ENCODE results near the gene KRT222.
A peak's percentile ranks its signal among the peaks of the same experiment; 100 is the strongest.

Gene KRT222

GRCh38 chr17:40615068-40615840 is 49.7 kb downstream of the KRT222 start:
- DNase-seq (ENCODE audit: low read depth): peak; percentile 16
- peak; percentile 53 for TF ChIP-seq CTCF (IDR thresholded peaks at IDR 0.05; ENCODE audit: low read depth, low read length, missing control alignments)
- no peak overlapping the region for H3K4me3 ChIP-seq (ENCODE audit: low read depth, low read length)

GRCh38 chr17:40614431-40615067 is 50.4 kb downstream of the KRT222 start:
- H3K4me3 ChIP-seq (ENCODE audit: low read depth, low read length): no peak overlapping the region
- TF ChIP-seq CTCF (IDR thresholded peaks at IDR 0.05; ENCODE audit: low read depth, low read length, missing control alignments): no peak
- DNase-seq (ENCODE audit: low read depth): no peak

More at GRCh38 chr17:40615068-40615840, 49.7 kb downstream of the KRT222 start:
- in situ Hi-C loops (cut with HindIII; ENCODE audit: low sequenced_read_pairs): no loop called here

GRCh38 chr17:40613467-40614154 is 51.4 kb downstream of the KRT222 start:
- no peak overlapping the region for H3K4me3 ChIP-seq (ENCODE audit: low read depth, low read length)
- no peak for TF ChIP-seq CTCF (IDR thresholded peaks at IDR 0.05; ENCODE audit: low read depth, low read length, missing control alignments)
- in situ Hi-C loops (cut with HindIII; ENCODE audit: low sequenced_read_pairs): no loop called here
- no peak for DNase-seq (ENCODE audit: low read depth)

More at GRCh38 chr17:40614431-40615067, 50.4 kb downstream of the KRT222 start:
- in situ Hi-C loops (cut with HindIII; ENCODE audit: low sequenced_read_pairs): no loop called here

- TF ChIP-seq CTCF (IDR thresholded peaks at IDR 0.05; ENCODE audit: low read depth, low read length, missing control alignments): no peak
- in situ Hi-C loops (cut with HindIII; ENCODE audit: low sequenced_read_pairs): no loop called here
- H3K4me3 ChIP-seq (ENCODE audit: low read depth, low read length): no peak overlapping the region
- DNase-seq (ENCODE audit: low read depth): no peak
Measured at GRCh38 chr17:40612599-40613244, 52.3 kb downstream of the KRT222 start.

GRCh38 chr17:40611840-40612474 is 53.0 kb downstream of the KRT222 start:
- no peak overlapping the region for H3K4me3 ChIP-seq (ENCODE audit: low read depth, low read length)
- DNase-seq (ENCODE audit: low read depth): no peak
- TF ChIP-seq CTCF (IDR thresholded peaks at IDR 0.05; ENCODE audit: low read depth, low read length, missing control alignments): no peak
- in situ Hi-C loops (cut with HindIII; ENCODE audit: low sequenced_read_pairs): no loop called here

- in situ Hi-C loops (cut with HindIII; ENCODE audit: low sequenced_read_pairs): no loop called here
- H3K4me3 ChIP-seq (ENCODE audit: low read depth, low read length): no peak overlapping the region
- DNase-seq (ENCODE audit: low read depth): no peak
- TF ChIP-seq CTCF (IDR thresholded peaks at IDR 0.05; ENCODE audit: low read depth, low read length, missing control alignments): no peak
Measured at GRCh38 chr17:40610359-40610758, 54.6 kb downstream of the KRT222 start.
